ENCODE results near the gene TBC1D22A. TPM values are rescaled to one million over a fixed set of nuclear protein-coding genes. Genes with fewer than 3 reads are reported as not detected.

TBC1D22A gene
- total RNA-seq, 1 experiment from 2014 or later, result 27.6 TPM

- intact Hi-C loops (cut with micrococcal nuclease; ENCODE audit: unreplicated experiment), result no loop called here
- no peak overlapping the region for H3K4me3 Mint-ChIP-seq (ENCODE audit: low read depth, unreplicated experiment)
- DNase-seq, result no peak
- no TSS peak for BruUV-seq (replicated peaks)
- no peak for TF ChIP-seq CTCF (IDR thresholded peaks at IDR 0.05; ENCODE audit: unreplicated experiment)
- H3K36me3 Mint-ChIP-seq (ENCODE audit: insufficient read depth, unreplicated experiment), result peaks cover 9% of the 10 kb centered on the region
- no peaks in the 10 kb centered on the region for H3K9me3 Mint-ChIP-seq (ENCODE audit: low read depth, unreplicated experiment)
- CTCF ChIA-PET, result no interaction called here
- no peak overlapping the region for H3K27ac Mint-ChIP-seq (ENCODE audit: unreplicated experiment)
- no peaks in the 10 kb centered on the region for H3K4me1 Mint-ChIP-seq (ENCODE audit: low read depth, unreplicated experiment)
- H3K27me3 Mint-ChIP-seq (ENCODE audit: unreplicated experiment), result no peaks in the 10 kb centered on the region
Observed at GRCh38 chr22:47062126-47062525, 299.7 kb downstream of the TBC1D22A start.

GRCh38 chr22:47063071-47063509 lies 300.6 kb downstream of the TBC1D22A start:
- Mint-ChIP-seq H3K4me3 (ENCODE audit: low read depth, unreplicated experiment) (no peak overlapping the region), H3K36me3 (ENCODE audit: insufficient read depth, unreplicated experiment) (peaks cover 9% of the 10 kb centered on the region), H3K27me3 (ENCODE audit: unreplicated experiment) (no peaks in the 10 kb centered on the region), H3K4me1 (ENCODE audit: low read depth, unreplicated experiment) (no peaks in the 10 kb centered on the region), H3K9me3 (ENCODE audit: low read depth, unreplicated experiment) (no peaks in the 10 kb centered on the region), H3K27ac (ENCODE audit: unreplicated experiment) (no peak overlapping the region)
- CTCF ChIA-PET, result no interaction called here
- intact Hi-C loops (cut with micrococcal nuclease; ENCODE audit: unreplicated experiment), result no loop called here
- TF ChIP-seq CTCF (IDR thresholded peaks at IDR 0.05; ENCODE audit: unreplicated experiment), result no peak
- DNase-seq, result no peak
- BruUV-seq (replicated peaks), result no TSS peak

GRCh38 chr22:47063606-47064005 lies 301.2 kb downstream of the TBC1D22A start:
- no peak for DNase-seq
- intact Hi-C loops (cut with micrococcal nuclease; ENCODE audit: unreplicated experiment), result no loop called here
- BruUV-seq (replicated peaks), result no TSS peak
- peaks cover 9% of the 10 kb centered on the region for H3K36me3 Mint-ChIP-seq (ENCODE audit: insufficient read depth, unreplicated experiment)
- no peak for TF ChIP-seq CTCF (IDR thresholded peaks at IDR 0.05; ENCODE audit: unreplicated experiment)
- H3K9me3 Mint-ChIP-seq (ENCODE audit: low read depth, unreplicated experiment), result no peaks in the 10 kb centered on the region
- no peaks in the 10 kb centered on the region for H3K27me3 Mint-ChIP-seq (ENCODE audit: unreplicated experiment)
- H3K27ac Mint-ChIP-seq (ENCODE audit: unreplicated experiment), result no peak overlapping the region
- no peak overlapping the region for H3K4me3 Mint-ChIP-seq (ENCODE audit: low read depth, unreplicated experiment)
- CTCF ChIA-PET, result no interaction called here
- H3K4me1 Mint-ChIP-seq (ENCODE audit: low read depth, unreplicated experiment), result no peaks in the 10 kb centered on the region

GRCh38 chr22:47064016-47064415 lies 301.6 kb downstream of the TBC1D22A start:
- CTCF ChIA-PET, result no interaction called here
- intact Hi-C loops (cut with micrococcal nuclease; ENCODE audit: unreplicated experiment), result no loop called here
- Mint-ChIP-seq H3K27me3 (ENCODE audit: unreplicated experiment) (no peaks in the 10 kb centered on the region), H3K36me3 (ENCODE audit: insufficient read depth, unreplicated experiment) (peaks cover 9% of the 10 kb centered on the region), H3K4me3 (ENCODE audit: low read depth, unreplicated experiment) (no peak overlapping the region), H3K4me1 (ENCODE audit: low read depth, unreplicated experiment) (no peaks in the 10 kb centered on the region), H3K9me3 (ENCODE audit: low read depth, unreplicated experiment) (no peaks in the 10 kb centered on the region), H3K27ac (ENCODE audit: unreplicated experiment) (no peak overlapping the region)
- no peak for DNase-seq
- no TSS peak for BruUV-seq (replicated peaks)
- TF ChIP-seq CTCF (IDR thresholded peaks at IDR 0.05; ENCODE audit: unreplicated experiment), result no peak
